ENCODE results near the gene RTP3.

Gene RTP3

GRCh38 chr3:46517016-46517783, 19.4 kb downstream of the RTP3 start:
- H3K36me3 ChIP-seq (replicated peaks; ENCODE audit: insufficient read depth, low read length): no peaks in the 10 kb centered on the region
- no peak overlapping the region for H3K27ac ChIP-seq (ENCODE audit: low read length)
- no peaks in the 10 kb centered on the region for H3K79me2 ChIP-seq (ENCODE audit: low read length)
- no peaks in the 10 kb centered on the region for H3K9me3 ChIP-seq (replicated peaks; ENCODE audit: insufficient read depth, low read length)
- no peak overlapping the region for H3K4me3 ChIP-seq (ENCODE audit: low read length)
- no peaks in the 10 kb centered on the region for H3K4me1 ChIP-seq (ENCODE audit: low read length)
- H3K9ac ChIP-seq (ENCODE audit: low read length): no peak overlapping the region
- H3K4me2 ChIP-seq (ENCODE audit: low read depth, low read length): no peak overlapping the region
- H3K9me2 ChIP-seq (replicated peaks; ENCODE audit: insufficient read depth, low read length): no peaks in the 10 kb centered on the region
- no peaks in the 10 kb centered on the region for H4K20me1 ChIP-seq (ENCODE audit: insufficient read depth, low read length)
- H3K27me3 ChIP-seq (replicated peaks; ENCODE audit: insufficient read depth, low read length): no peaks in the 10 kb centered on the region
- DNase-seq: no peak
- no peaks in the 10 kb centered on the region for H3F3A ChIP-seq (ENCODE audit: insufficient read depth, low read length)
- TF ChIP-seq, protein P1, sequence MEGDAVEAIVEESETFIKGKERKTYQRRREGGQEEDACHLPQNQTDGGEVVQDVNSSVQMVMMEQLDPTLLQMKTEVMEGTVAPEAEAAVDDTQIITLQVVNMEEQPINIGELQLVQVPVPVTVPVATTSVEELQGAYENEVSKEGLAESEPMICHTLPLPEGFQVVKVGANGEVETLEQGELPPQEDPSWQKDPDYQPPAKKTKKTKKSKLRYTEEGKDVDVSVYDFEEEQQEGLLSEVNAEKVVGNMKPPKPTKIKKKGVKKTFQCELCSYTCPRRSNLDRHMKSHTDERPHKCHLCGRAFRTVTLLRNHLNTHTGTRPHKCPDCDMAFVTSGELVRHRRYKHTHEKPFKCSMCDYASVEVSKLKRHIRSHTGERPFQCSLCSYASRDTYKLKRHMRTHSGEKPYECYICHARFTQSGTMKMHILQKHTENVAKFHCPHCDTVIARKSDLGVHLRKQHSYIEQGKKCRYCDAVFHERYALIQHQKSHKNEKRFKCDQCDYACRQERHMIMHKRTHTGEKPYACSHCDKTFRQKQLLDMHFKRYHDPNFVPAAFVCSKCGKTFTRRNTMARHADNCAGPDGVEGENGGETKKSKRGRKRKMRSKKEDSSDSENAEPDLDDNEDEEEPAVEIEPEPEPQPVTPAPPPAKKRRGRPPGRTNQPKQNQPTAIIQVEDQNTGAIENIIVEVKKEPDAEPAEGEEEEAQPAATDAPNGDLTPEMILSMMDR (IDR thresholded peaks at IDR 0.05; ENCODE audit: low read length): no peak
- TF ChIP-seq EZH2phosphoT487 (IDR thresholded peaks at IDR 0.05; ENCODE audit: low read length): no peak
- no peak for TF ChIP-seq EZH2 (optimal IDR thresholded peaks at IDR 0.05; ENCODE audit: low read depth, low read length)
- no peak overlapping the region for H2AFZ ChIP-seq (ENCODE audit: low read length)

GRCh38 chr3:46517784-46518181, 20.0 kb downstream of the RTP3 start:
- Histone ChIP-seq H3K4me2 (ENCODE audit: low read depth, low read length) (no peak overlapping the region), H3K79me2 (ENCODE audit: low read length) (no peaks in the 10 kb centered on the region), H3K9ac (ENCODE audit: low read length) (no peak overlapping the region), H3F3A (ENCODE audit: insufficient read depth, low read length) (no peaks in the 10 kb centered on the region), H3K4me1 (ENCODE audit: low read length) (no peaks in the 10 kb centered on the region), H2AFZ (ENCODE audit: low read length) (no peak overlapping the region), H4K20me1 (ENCODE audit: insufficient read depth, low read length) (no peaks in the 10 kb centered on the region), H3K27ac (ENCODE audit: low read length) (no peak overlapping the region), H3K9me3 (replicated peaks; ENCODE audit: insufficient read depth, low read length) (no peaks in the 10 kb centered on the region), H3K9me2 (replicated peaks; ENCODE audit: insufficient read depth, low read length) (no peaks in the 10 kb centered on the region), H3K36me3 (replicated peaks; ENCODE audit: insufficient read depth, low read length) (no peaks in the 10 kb centered on the region), H3K4me3 (ENCODE audit: low read length) (no peak overlapping the region), H3K27me3 (replicated peaks; ENCODE audit: insufficient read depth, low read length) (no peaks in the 10 kb centered on the region)
- DNase-seq: no peak
- TF ChIP-seq EZH2 (optimal IDR thresholded peaks at IDR 0.05; ENCODE audit: low read depth, low read length): no peak
- TF ChIP-seq, protein P1 (IDR thresholded peaks at IDR 0.05; ENCODE audit: low read length): no peak
- TF ChIP-seq EZH2phosphoT487 (IDR thresholded peaks at IDR 0.05; ENCODE audit: low read length): no peak

- Histone ChIP-seq H4K20me1 (ENCODE audit: insufficient read depth, low read length) (no peaks in the 10 kb centered on the region), H3K4me2 (ENCODE audit: low read depth, low read length) (no peak overlapping the region), H3K9ac (ENCODE audit: low read length) (no peak overlapping the region), H3K27ac (ENCODE audit: low read length) (no peak overlapping the region), H3K4me3 (ENCODE audit: low read length) (no peak overlapping the region), H3K9me3 (replicated peaks; ENCODE audit: insufficient read depth, low read length) (no peaks in the 10 kb centered on the region), H3K36me3 (replicated peaks; ENCODE audit: insufficient read depth, low read length) (no peaks in the 10 kb centered on the region), H3K9me2 (replicated peaks; ENCODE audit: insufficient read depth, low read length) (no peaks in the 10 kb centered on the region), H3K27me3 (replicated peaks; ENCODE audit: insufficient read depth, low read length) (no peaks in the 10 kb centered on the region), H3F3A (ENCODE audit: insufficient read depth, low read length) (no peaks in the 10 kb centered on the region), H2AFZ (ENCODE audit: low read length) (no peak overlapping the region), H3K4me1 (ENCODE audit: low read length) (no peaks in the 10 kb centered on the region), H3K79me2 (ENCODE audit: low read length) (no peaks in the 10 kb centered on the region)
- TF ChIP-seq EZH2 (optimal IDR thresholded peaks at IDR 0.05; ENCODE audit: low read depth, low read length) (no peak), EZH2phosphoT487 (IDR thresholded peaks at IDR 0.05; ENCODE audit: low read length) (no peak)
- TF ChIP-seq, protein P1 (IDR thresholded peaks at IDR 0.05; ENCODE audit: low read length): no peak
- DNase-seq: no peak
These were observed 22.2 kb downstream of the RTP3 start for GRCh38 chr3:46519952-46520351.

Data from MM.1S (cell line).